GM10266 (cell line): ENCODE data around the gene C1RL.

Source experiments
- DNase-seq: peaks from one replicate; pipeline ENCODE4 v3.0.0; 2012; ENCODE audit errors: extremely low spot score
- TF ChIP-seq, protein P1 (sequence below): IDR thresholded peaks from 2 replicates; pipeline ENCODE4 v1.5.1; 2012; ENCODE audit warnings: mild to moderate bottlenecking, low read depth; ENCODE audit not compliant: control insufficient read depth, insufficient read depth; ENCODE audit errors: missing control alignments

Gene C1RL

DNA sequence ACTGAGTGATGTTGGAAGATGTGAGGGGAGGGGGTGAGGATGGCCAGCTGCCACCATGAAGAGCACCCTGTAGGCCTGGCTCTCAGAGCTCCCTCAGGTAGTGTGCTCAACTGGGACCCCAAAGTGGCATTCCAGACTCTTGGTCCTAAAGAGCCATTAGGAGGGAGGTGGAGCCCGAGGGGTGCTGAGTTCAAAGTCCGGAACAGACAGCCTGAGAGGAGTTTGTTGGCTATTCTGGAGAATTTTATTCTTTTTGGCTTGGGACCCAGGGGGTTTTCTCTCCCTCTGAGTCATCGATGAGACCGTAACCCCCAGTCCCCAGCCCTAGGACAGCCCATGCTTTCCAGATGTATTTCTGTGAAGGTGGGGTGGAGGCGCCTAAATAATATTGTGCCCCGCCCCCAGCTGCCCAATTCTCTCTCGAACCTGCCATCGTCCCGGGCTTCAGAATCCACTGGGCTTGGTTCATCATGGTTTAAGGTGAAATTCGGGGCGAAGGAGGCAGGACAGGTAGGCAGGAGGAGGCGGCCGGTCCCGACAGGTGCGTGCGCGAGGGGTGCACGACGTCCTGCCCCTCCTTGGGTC, 20.4 kb upstream of the C1RL start:
- TF ChIP-seq, protein P1, sequence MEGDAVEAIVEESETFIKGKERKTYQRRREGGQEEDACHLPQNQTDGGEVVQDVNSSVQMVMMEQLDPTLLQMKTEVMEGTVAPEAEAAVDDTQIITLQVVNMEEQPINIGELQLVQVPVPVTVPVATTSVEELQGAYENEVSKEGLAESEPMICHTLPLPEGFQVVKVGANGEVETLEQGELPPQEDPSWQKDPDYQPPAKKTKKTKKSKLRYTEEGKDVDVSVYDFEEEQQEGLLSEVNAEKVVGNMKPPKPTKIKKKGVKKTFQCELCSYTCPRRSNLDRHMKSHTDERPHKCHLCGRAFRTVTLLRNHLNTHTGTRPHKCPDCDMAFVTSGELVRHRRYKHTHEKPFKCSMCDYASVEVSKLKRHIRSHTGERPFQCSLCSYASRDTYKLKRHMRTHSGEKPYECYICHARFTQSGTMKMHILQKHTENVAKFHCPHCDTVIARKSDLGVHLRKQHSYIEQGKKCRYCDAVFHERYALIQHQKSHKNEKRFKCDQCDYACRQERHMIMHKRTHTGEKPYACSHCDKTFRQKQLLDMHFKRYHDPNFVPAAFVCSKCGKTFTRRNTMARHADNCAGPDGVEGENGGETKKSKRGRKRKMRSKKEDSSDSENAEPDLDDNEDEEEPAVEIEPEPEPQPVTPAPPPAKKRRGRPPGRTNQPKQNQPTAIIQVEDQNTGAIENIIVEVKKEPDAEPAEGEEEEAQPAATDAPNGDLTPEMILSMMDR = no peak
- no peak for DNase-seq

DNA sequence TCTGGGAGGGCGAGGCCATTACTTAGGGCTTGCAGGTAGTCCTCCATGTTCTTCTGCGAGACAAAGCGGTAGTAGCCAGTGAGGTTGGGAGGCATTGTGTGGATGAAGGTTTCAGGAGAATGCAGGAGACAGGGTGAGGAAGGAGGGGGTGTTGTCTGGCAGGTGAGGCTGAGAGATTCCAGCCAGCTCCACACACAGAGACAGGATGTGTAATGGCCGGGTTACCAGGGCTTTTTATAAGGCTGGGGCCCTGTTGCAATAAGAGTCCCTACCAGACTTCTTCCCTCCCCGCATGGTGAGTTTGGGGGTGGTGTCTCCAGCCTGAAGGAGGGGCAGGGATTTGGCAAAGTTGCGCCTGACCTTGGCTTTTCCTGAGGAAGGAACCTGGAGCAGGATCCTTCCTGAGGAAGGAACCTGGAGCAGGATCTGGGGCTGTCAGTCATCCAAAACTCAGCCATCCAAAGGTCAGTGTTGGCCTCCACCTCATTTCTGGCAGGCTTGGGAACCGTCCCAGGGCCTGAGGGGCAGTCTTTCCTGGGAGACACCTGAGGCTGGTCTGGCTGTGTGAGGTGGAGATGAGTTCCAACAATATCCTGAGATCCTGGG, 19.8 kb upstream of the C1RL start, which contains the start of gene RBP5:
Gene RBP5 (minus strand): TSS at position 209 of the 606 bp plus-strand sequence. CDS start 114 bp downstream, at position 95.
- TF ChIP-seq, protein P1 = no peak
- DNase-seq = no peak

DNA sequence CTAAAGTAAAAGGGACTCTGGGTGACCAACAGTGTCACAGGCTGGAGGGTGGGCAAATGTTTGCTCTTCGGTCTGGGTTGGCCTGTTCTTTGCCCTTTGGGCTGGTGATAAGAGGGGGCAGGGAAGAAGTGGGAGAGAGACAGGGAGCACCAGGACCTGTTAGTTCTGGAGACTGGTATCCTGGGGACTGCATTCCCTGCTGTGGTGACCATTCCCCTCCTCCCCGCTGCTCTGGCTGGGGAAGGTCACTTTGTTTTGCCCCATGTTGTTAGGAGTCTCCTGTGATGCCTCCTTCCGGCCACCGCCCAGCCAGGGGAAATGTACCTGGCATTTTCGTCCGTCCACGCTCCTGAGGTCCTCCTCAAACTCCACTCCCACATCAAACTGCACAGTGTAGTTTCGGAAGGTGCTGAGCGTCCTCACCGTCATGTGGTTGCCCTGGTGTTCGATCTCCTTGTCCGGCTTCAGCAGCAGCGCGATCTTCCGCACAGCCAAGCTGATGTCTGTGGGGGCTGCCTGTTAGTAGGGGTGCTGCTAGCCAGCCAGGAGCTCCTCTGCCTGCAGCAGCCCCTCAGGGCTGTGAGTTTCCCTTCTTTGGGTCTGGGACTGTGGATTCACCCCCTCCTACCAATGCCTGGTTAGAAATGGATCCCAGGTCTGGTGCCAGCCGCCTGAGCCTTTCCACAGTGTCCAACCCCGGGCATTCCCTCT, 19.1 kb upstream of the C1RL start:
- TF ChIP-seq, protein P1 = no peak
- no peak for DNase-seq

DNA sequence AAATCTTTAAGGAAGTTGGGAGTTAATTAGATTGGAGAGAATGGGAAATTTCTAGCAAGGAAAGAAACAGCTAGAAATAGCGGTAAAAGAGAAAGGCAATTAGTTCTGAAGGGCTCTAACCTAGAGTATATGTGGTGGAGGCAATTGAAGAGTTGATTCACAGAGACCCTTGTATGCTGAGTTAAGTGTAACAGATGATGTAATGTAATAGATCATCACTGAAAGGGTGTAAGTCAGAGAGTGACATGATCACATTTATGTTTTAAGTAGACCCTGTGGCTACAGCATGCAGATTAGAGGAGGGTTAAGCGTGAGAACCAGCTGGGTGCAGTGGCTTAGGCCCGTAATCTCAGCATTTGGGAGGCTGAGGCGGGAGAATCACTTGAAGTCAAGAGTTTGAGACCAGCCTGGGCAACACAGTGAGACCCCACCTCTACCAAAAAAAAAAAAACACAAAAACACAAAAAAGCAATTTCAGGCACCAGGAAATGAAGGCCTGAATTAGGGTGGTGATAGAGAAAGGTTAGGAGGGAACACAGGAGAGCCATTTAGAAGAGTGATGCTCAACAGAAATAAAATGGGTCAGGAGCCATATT, 16.7 kb upstream of the C1RL start:
- DNase-seq = no peak

DNA sequence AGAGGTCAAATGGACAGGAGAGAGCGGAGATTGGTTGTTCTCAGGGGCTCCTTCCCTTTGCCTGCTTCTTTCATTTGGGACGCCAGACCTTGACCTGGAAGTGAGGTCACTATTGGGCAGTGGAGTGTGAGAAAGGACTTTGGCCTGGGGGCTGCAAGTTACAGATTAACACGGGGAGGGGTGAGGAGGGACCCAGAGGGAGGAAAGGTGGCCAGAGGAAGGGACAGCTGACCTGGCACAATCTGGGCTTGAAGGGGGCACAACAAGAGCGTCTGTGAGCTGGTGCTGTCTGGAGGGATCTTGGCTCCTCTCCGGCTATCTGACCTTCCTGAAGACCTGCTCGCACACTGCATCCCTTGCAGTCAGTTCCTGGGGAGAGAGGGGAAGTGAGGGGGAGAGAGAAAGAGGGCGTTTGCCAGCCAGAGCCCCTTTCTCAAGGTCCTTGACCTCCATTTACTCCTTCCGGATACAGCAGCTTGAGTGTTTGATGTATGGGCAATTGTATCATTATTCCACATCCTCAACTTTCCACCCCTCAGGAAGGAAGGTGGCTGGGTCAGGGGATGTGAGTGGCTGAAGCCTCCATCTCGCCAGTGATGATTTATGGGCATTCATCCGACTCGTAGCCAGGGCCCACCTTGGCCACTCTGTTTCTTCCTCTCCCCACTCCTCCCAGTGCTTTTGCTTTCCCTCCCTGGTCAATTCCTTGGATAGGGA, 14.9 kb upstream of the C1RL start:
- DNase-seq = no peak
- TF ChIP-seq, protein P1 = no peak

More for the DNA sequence above, 16.7 kb upstream of the C1RL start:
- TF ChIP-seq, protein P1 = no peak

DNA sequence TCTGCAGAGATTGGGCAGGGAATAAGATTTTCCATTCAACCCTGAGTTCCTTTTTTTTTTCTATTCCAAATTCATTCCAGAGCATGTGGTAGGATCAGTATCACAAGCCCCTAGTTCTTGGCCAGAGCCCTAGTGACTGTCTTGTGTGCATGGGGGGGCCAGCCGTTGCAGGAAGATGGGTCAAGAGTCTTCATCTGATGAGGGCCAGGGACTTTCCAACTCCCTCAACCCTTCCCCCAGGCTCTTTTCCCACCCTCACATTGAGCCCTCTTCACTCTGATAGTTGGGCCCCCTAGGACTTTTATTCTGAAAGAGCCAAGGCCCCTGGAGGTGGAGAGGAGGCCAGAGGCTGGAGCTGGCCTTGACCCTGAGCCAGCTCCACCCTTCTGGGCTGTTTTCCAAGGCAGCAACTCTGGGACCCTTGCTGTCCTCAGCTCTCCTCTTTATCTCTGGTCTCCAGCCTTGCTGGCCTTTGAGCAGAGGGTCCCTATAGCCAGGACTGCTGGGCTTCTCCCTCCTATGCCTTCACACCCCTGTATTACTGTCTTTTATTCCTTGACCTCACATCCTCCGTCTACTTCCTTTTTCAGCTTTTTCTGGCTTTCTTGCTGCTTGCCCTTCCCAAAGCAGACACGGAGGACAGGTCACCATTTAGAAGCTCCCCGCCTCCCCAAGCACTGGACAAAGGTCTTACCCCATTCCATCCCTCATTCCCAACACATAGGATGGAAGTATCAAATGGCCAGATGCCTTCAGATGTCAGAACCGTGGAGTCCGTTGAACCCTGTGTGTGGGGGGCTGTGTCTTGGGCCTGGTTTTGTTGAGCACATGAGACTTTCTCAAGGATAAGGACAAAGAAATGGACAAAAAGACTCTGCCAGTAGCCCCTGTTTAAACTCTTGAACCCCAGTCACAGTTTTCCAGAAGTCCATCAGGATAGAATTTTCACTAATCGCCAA, 14.1 kb upstream of the C1RL start:
- TF ChIP-seq, protein P1 = no peak
- DNase-seq = no peak
